BJ (cell line): ENCODE results near the gene ATP2B1. TPM values are rescaled to one million over a fixed set of nuclear protein-coding genes. Genes with fewer than 3 reads are reported as not detected.

ENCODE experiments used
- CTCF ChIA-PET: fragments of 350-600 bp; formaldehyde crosslinking; extraction: SDS; loops from one replicate; lab custom pipeline; 2021; ENCODE audit warnings: antibody characterized with exemption, inconsistent platforms; lab: Yijun Ruan, JAX
- POLR2A ChIA-PET: fragments of 300-600 bp; sonication (Branson Sonifier 250); formaldehyde crosslinking; extraction: SDS; loops from one replicate; lab custom pipeline; 2021; ENCODE audit warnings: antibody characterized with exemption; lab: Charles Lee
- DNase-seq: peaks from one replicate; pipeline ENCODE4 v3.0.0-alpha.2; 2011; ENCODE audit warnings: low read depth
- H3K27me3 ChIP-seq: 2 replicates; pipeline ENCODE4 v1.6.0; 2011; ENCODE audit warnings: low read length; ENCODE audit not compliant: control insufficient read depth, insufficient read depth
- H3K36me3 ChIP-seq: 2 replicates; pipeline ENCODE4 v1.5.1; 2011; ENCODE audit warnings: low read length; ENCODE audit not compliant: control insufficient read depth, insufficient read depth
- H3K4me3 ChIP-seq: 2 replicates; pipeline ENCODE4 v1.5.1; 2011; ENCODE audit warnings: low read depth, mild to moderate bottlenecking, control low read depth, low read length
- CTCF ChIP-seq: IDR thresholded peaks from 2 replicates; pipeline ENCODE4 v1.5.1; 2011; ENCODE audit warnings: low read depth, mild to moderate bottlenecking, control low read depth, inconsistent platforms, low read length, moderate library complexity; ENCODE audit not compliant: insufficient read depth
- polyA plus RNA-seq: library from polyadenylated mRNA; depleted of rRNA; stranded (reverse); fragments of >200 nt; gene quantifications from 2 replicates; pipeline ENCODE4 v1.2.3, GENCODE V29; 2011

ATP2B1 gene
- polyA plus RNA-seq, 1 experiment, result 12.8 TPM

- no peak overlapping the region for H3K4me3 ChIP-seq
- H3K27me3 ChIP-seq, result no peaks in the 10 kb centered on the region
- ChIA-PET CTCF (interaction anchor here (0.5 to 1.2 kb wide), 3 partner anchors 8 to 1359 kb away, joined by 3 to 4 read pairs (median 4); no protein-coding TSS in a partner anchor), POLR2A (no interaction called here)
- no peak for TF ChIP-seq CTCF
- H3K36me3 ChIP-seq, result no peaks in the 10 kb centered on the region
- DNase-seq, result no peak
Measured at GRCh38 chr12:89566615-89567014, 142.0 kb downstream of the ATP2B1 start.

- POLR2A ChIA-PET, result no interaction called here
- H3K27me3 ChIP-seq, result no peaks in the 10 kb centered on the region
- DNase-seq, result no peak
- CTCF ChIA-PET, result interaction anchor here (0.6 kb wide), 1 partner anchor 877 kb away, joined by 3 read pairs; no protein-coding TSS in a partner anchor
- no peak overlapping the region for H3K4me3 ChIP-seq
- no peak for TF ChIP-seq CTCF
- no peaks in the 10 kb centered on the region for H3K36me3 ChIP-seq
Measured at GRCh38 chr12:89565002-89565401, 143.6 kb downstream of the ATP2B1 start.

- ChIA-PET CTCF (interaction anchor here (0.7 to 1.1 kb wide), 2 partner anchors 32 to 1408 kb away, joined by 3 read pairs; no protein-coding TSS in a partner anchor), POLR2A (no interaction called here)
- DNase-seq, result no peak
- Histone ChIP-seq H3K36me3 (no peaks in the 10 kb centered on the region), H3K27me3 (peaks cover 1% of the 10 kb centered on the region), H3K4me3 (no peak overlapping the region)
- no peak for TF ChIP-seq CTCF
Measured at GRCh38 chr12:89559753-89560152, 148.9 kb downstream of the ATP2B1 start.

GRCh38 chr12:89556976-89557375 lies 151.7 kb downstream of the ATP2B1 start:
- ChIA-PET POLR2A (no interaction called here), CTCF (interaction anchor here (1.9 kb wide), 1 partner anchor 13 kb away, joined by 6 read pairs; no protein-coding TSS in a partner anchor)
- no peak for TF ChIP-seq CTCF
- no peaks in the 10 kb centered on the region for H3K36me3 ChIP-seq
- H3K4me3 ChIP-seq, result no peak overlapping the region
- DNase-seq, result no peak
- H3K27me3 ChIP-seq, result peaks cover 1% of the 10 kb centered on the region

- Histone ChIP-seq H3K27me3 (no peaks in the 10 kb centered on the region), H3K4me3 (no peak overlapping the region), H3K36me3 (no peaks in the 10 kb centered on the region)
- ChIA-PET POLR2A (no interaction called here), CTCF (interaction anchor here (1.3 to 1.6 kb wide), 2 partner anchors 9 to 508 kb away, joined by 3 to 6 read pairs; no protein-coding TSS in a partner anchor)
- no peak for TF ChIP-seq CTCF
- no peak for DNase-seq
Measured at GRCh38 chr12:89552376-89552775, 156.3 kb downstream of the ATP2B1 start.
